GM19372 (cell line): ENCODE results near the gene PPP2R2C.

Experiments
- ATAC-seq: cut with Tn5 transposase; IDR thresholded peaks from one replicate; pipeline ENCODE4 v1.9.1; 2021; ENCODE audit warnings: mild to moderate bottlenecking, low read depth, moderate library complexity; ENCODE audit not compliant: unreplicated experiment

Gene PPP2R2C

DNA sequence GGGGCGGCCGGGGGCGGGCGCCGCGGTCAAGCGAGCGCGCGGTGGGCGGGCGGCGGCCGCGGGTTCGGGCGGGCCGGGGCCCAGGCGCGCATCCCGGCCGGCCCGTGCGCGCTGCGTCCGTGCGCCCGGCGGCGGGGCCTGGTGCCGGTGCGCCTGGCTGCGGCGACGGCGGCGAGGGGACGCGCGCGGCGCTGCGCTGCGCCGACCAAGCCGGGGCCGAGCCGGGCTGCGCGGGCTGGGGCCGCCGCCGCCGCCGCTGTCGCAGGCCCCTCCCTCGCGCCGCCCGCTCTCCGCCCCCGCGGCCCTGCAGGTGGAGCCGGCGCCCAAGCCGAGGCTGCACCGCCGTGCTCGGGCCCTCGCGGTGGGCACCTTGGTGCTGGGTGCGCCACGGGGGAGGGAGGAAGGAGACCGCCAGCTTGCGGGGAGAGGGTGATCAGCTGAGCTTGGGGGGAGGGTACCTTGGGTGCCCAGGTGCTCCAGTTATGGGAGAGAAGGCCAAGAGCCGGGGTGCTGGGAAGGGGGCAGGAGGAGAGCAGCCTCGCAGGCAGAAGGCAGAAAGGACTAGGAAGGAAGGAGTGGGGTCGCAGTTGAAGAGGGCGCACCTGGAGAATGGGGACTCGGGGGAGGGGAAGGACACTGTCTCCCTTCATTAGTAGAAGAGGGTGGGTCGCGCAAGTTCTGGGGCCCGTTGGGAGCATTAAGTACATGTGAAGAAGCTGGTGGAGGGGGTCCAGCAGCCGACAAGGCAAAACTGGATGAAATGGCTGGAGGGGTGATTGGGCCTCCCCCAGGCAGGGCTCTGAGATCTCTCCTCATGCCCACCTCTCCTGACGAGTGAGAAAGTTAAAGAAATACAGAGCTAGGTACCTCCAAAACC, at the start of gene PPP2R2C:
PPP2R2C (minus strand) TSS at position 228 of the 877 bp plus-strand sequence. CDS start 385 bp downstream, outside the sequence.
- no peak for ATAC-seq

DNA sequence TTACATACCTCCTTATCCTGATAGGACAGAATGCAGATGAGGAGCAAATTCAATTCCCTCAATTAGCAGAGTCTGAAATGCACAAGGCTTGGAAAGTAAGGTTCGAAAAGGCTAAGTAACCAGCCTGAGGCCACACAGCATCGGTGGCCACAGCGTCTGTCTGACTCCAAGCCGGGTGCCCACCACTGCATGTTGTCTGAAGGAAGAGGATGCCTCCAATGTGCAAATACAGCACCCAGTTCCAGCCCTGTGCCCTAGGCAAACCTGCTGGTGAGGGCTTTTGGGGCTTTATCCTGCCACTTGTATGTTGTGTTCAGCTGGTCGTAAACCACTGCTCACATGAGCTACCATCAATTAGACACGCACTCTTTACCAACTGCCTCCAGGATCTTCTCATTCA, 48.6 kb upstream of the PPP2R2C start:
- no peak for ATAC-seq

DNA sequence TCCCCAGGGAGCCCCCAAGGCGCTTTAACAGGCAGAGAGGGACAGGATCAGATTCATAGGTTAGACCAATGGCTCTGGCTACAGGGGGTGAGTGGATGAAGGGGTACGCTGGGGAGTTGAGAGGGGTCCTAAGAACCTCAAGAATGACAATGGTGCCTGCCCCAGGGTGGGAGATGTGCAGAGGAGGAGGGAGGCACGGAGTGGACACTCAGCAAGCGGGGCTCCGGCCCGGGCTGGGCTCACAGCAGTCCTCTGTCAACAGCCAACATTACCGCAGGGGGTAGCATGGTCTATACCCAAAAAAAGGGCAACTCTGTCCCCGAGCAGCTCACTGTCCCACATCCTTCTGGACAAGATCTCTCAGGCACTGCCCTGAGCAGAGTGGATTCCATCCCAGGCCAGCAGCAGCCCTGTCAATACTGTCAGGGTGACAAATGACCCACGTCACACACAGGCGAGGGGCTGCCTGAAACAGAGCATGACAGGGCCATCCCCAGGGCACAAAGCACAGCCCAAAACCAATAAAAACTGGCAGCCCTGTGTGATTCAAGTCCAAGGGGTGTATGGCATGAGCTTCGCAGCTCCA, 47.7 kb upstream of the PPP2R2C start:
- no peak for ATAC-seq

DNA sequence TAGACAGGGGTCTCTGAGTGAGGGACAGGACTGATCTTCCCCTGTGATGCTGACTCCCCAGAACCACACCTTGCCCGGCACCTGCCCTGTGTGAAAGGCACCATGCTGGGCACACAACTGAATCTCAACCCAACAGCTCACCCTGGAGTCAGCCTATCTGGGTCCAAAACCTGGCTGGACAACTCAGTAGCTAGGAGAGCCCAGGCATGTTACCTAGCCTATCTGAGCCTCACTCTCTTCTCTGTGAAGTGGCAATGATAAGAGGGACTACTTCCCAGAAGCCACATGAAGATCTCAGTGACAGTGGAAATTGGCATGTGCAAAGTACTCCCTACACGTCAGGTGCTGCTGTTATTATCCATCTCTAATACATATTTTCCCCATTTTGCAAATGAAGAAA, 44.8 kb upstream of the PPP2R2C start:
- no peak for ATAC-seq

DNA sequence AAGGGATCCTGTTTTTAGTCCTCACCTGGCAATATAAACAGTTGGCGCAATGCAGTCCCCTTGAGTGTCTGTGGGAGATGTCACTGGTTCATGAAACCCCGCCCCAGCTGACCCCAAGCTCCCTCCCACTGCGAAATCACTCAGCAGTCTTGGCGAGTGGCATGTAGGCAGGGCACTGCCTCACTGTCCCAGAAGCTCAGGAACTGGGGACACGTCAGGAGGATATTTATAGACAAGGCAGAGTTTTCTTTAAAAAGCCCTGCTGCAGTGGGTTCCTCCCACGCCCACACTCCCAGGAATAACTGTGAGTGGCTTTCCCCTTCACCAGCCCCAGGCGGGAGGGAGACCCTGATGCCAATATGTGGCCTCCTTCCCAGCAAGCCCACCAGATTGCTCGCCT, 44.3 kb upstream of the PPP2R2C start:
- no peak for ATAC-seq

DNA sequence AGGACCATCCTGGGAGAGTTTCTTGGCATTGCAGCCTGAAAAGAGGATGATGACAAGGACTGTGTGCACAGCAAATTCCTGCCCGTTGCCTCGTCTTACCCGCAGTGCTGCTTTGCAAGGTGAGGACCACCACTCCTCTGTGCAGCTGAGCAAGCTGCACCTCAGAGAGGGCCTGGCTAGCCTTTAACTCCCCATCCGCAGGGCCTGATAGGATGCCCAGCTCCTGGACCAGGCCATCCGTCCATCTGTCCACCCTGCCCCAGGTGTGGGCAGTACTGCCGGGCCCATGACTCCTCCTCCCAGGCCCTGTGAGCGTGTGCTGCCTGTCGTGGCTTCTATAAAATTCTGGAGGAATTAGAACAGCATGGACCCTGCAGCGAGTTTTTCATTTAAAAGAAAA, 43.9 kb upstream of the PPP2R2C start:
- ATAC-seq = no peak

DNA sequence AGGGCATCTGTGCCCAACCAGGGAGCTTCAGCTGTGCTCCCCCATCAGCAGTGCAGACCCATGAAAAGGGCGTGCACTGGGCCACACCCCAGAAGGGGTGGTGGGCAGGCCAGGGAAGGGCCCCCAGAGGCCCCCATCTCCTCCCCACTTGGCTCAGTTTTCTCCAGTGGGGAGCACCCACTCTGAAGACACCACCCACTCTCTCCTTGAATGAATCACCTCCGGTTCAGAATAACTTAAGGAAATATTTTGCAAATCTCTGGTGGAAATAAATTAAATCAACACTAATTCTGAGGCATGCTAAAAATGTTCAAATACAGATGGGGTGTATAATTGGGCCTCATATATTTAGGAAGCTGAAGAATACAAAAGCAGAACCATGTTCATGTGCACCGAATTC, 41.3 kb upstream of the PPP2R2C start:
- ATAC-seq = no peak

DNA sequence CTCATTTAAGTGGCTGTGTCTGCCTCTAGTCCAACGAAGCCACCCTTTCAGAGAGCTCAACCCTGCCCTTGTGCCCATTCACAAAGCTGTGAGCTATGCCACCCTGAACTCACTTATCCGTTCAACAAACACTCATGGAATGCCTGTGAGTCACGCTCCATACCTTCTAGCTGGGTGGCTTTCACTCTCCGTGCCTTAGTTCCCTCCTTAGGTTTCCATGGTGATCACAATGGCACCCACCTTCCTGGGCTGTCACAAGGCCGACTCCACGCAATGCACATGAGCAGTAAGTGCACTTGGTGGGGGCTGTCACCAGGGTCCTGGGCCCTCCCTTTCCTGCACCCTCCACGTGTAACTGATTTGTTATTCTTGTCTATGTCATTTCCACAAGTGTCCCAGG, 37.2 kb upstream of the PPP2R2C start:
- ATAC-seq = no peak

DNA sequence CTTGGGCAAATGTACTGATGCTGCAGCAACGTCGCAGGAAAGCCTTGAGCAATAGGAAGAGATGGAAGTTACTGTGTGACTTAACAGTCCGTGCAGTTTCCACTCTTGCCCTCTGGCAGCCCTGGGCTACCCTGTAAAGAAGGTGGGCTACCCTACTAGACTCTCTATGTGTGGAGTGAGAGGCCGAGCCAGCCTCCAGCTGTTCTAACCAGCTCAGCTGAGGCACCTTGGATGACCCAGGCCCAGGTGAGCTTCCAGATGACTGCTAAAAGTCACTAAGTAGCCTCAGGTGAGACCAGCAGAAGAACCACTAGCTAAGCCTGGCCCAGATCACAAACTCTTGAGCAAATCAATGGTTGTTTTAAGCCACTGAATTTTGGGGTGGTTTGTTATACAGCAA, 34.9 kb upstream of the PPP2R2C start:
- ATAC-seq = no peak

DNA sequence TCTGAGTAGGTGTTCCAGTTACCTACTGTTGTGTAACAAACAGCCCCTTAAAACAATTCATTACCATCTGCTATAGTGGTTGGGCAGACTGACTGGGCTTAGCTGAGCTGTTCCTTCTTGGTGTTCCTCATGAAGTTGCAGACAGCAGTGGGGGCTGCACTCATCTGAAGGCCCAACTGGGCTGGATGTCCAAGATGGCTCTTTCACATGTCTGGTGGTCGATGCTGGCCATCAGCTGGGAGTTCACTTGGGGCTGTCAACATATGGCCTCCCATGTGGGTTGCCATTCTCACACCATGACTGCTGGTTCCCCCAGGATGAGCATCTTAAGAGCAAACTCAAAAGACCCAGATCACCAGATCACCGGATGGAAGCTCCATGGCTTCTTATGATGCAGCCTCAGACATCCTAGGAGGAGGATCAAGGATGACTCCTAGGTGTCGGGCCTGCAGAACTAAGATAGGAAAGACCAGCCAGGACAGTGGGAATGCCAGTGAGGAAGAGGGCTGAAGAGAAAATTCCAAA, 34.3 kb upstream of the PPP2R2C start:
- ATAC-seq = no peak

DNA sequence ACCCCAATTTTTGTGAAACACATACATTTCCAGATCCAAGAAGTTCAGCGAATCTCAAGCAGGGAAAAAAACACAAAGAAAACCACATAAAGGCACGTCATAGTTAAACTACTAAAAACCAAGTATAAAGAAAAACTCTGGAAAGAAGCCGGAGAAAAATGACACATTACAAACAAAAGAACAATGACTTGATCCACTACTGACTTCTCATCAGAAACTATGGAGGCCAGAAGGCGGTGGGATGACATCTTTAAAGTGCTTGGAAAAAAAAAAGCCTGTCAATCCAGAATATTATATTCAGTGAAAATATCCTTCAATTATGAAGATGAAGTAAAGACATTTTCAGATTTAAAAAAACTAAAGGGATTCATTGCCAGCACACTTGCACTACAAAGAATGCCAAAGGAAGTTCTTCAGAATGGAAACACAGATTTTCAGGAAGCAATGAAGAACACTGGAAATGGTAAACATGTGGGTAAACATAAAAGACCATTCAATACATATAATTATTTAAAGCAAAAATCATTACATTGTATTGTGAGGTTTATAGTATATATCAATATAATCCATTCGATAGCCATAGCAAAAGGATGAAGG, 32.6 kb upstream of the PPP2R2C start:
- ATAC-seq = no peak

DNA sequence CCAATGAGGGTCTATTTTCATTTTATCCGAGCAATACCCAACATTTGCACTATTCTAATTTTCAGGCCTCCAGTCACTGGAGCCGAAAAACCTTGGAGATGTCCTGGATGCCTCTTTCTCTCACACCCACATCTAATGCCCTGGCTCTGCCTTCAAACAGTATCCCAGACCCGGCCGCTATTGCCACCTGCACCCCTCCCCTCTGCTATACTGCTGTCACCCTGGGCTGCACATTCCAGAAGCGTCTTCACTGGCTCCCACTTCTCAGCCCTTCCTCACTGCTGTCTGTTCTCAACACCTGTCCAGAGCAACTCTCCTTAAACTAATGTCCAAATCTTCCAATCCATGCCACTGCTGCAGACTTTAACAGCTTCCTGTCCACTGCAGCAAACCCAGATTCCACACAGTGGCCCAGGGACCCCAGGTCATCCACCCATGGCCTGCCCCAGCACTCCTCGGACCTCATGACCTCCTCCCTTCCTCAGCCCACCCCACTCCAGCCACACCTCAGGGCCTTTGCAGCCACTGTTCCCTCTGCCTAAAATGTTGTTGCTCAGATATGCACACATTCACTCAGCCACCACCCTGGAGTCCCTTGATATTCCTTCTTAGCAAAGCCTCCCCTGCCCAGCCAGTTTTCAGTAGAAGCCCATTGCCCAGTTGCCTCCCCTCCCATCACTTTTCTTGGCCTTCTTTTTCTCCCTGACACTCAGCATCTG, 30.5 kb upstream of the PPP2R2C start:
- ATAC-seq = no peak

DNA sequence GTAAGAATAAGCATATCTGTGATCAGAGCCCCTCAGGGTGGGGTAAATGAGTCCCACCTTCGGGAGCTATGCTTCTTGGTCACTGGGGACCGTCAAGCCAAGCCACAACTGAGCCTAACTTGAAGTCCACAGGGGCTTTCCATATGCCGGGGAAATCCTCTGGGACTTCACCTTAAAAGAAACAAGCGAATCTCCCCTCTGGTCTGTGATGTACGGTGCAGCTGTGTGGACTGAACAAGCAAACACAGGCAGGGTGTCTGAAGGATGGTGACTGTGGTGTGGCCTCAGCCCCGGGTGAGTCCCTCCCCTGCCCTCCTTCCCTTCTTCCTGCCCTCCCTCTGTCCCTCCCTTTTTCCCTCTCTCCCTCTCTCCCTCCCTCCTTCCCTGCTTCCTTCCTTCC, 29.7 kb upstream of the PPP2R2C start:
- no peak for ATAC-seq

DNA sequence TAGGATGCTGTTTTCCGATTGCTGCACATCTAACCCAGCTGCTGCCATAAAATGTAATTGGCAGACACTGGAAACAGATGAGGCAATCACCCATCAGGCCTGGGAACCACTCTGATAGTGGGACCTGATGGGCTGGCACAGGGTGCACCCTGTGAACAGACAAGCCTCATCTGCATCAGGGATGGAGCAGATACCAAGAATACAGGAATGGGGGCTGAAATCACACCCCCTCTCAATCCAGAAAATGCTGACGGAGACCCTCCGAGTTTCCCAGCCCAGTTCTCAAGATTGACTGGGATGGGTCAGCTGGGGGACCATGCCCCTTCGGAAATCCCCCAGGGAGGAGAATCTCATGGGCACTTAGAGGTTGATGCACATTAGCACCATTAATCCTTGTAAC, 28.8 kb upstream of the PPP2R2C start:
- no peak for ATAC-seq

DNA sequence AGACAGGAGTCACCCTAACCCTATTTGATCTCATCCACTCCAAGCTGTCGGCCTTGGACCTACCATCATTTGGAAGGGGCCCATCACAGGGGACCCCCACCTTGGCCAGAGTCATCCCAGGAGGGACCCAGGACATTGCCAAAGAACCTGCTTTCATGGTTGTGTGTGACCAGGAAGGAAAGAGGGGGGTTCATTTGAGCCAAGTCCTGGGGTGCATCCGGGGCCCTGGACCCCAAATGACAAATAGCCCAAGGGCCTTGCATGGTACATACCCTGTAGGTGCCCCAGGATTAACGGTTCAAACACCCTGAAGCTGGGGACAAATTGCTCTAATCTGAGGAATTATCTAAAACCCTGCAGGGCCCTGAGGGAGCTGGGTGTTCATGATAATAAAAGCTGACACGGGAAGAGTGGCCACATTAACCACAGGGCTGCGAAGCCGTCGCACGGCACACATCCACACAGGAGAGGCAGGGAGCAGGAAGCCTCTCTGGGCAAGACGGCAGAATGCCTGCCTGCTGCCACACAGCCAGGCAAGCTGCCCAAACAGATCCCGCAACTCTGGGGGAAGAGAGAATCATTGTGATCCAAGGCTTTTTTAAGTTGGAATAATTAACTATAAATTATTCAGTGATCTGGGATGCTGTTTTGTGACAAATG, 28.2 kb upstream of the PPP2R2C start:
- ATAC-seq = no peak

DNA sequence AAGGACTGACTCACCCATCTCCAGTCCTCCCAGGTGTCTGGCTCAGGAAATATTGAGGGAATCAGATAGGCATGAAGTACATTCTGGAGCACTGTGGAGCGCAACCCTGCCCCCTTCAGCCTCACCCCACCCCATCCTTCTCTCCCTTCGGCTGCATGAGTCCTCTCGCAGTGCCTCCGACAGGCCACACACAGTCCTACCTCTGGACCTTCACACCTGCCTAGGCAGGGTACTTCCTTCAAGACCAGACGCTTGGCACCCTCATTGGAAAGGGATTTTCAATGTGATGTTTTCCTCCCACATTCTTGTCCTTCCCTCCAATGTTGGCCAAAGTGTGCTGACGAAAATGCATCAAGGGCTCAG, 26.8 kb upstream of the PPP2R2C start:
- no peak for ATAC-seq

DNA sequence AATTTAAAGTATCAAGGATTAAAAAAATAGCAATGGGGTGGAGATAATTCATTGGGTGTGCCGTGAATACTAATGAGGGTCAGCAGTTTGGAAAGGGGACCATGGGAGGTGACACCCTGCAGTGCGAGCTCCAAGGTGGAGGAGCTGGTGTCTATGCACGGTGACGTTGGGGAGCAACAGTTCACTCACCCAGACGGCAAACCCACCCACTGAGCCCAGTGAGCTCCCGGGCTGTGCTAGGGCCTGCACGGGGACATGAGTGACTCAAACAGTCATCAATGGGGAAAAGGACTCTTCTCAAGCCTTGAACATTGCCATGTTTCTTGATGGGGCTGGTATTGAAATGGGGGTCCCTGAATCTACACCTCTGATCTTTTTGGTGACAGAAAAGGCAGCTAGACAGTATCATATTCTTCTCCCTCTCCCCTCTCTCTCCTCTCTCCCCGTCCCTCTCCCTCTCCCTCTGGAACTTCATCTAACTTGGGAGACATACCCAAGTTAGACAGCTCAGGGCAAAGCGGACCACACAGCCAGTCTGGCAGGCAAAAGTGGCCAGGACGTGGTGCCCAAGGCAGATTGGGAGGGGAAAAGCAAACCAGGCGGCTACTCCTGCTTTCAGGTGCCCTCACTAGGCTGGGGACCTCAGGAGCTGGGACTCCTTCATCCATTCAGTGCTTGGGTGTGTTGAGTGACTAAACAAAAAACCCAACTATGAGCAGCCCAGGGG, 26.3 kb upstream of the PPP2R2C start:
- no peak for ATAC-seq

DNA sequence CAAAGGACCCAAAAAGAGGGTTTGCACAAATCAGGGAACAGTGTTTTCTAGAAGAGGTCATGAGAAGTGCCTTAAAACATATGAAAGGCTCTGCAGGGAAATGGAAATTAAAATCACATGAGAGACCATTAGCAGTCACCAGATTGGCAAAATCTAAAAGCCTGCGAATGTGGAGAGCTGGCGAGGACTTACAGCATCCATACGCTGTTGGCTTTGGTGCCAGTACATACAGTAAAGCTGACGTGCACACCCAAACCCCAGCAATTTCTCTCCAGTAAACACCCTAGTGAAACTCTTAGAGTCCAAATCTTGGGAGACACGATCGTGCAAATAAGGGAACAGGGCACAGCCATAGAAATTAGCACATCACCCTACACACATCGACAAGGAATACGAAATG, 25.4 kb upstream of the PPP2R2C start:
- no peak for ATAC-seq

DNA sequence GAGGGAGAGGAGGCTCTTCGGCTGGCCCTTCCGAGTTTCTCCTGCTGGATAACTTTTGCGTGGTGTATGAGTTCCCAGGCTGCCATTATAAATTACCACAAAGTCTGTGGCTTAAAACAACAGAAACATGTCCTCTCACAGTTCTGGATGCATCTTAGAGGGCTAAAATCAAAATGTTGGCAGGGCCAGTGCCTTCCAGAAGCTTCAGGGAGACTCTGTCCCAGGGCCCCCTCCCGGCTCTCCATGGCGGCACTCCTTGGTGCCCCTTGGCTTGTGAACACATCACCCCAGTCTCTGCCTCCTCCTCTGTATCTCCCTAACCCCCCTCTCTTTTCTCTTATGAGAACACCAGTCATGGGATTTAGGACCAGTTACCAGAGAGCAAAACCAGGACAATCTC, 23.3 kb upstream of the PPP2R2C start:
- ATAC-seq = no peak

DNA sequence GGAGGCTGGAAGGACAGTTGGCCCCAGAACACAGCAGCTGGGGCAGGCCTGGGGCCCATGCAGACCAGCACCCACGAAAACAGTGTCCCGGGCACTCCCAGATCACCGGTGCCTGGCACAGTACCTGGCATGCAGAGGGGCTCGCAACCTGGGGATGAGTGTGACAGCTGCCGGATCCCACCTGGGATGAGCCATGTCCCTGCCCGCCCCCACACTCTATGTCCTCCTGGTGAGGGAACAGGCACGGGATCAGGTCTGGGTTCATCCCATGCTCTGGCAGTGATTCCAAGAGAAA, 22.8 kb upstream of the PPP2R2C start:
- no peak for ATAC-seq
